Stimulated activated CD8-positive, alpha-beta memory T cell treated with anti-CD3 and anti-CD28 coated beads, Interleukin-4, amount 100 ng/mL, for 4 hours (primary cell): ENCODE data around the gene HOXA13.

Source experiments
- DNase-seq, 2 donors: peaks; one replicate each; pipeline ENCODE4 v3.0.0-alpha.2; 2020; ENCODE audit warnings: low read depth in 2 of 2, low spot score in 1 of 2

Gene HOXA13

GRCh38 chr7:27148031-27148755 lies 51.7 kb downstream of the HOXA13 start:
- no peak for DNase-seq

GRCh38 chr7:27147199-27148030 lies 52.5 kb downstream of the HOXA13 start, which contains the start of gene HOXA6:
TSS of gene HOXA6 (minus strand) at chr7:27147774. CDS start at chr7:27147749, 25 bp downstream.
- DNase-seq, result no peak

- no peak for DNase-seq
Observed at GRCh38 chr7:27146491-27147198, 53.2 kb downstream of the HOXA13 start.

- DNase-seq, result no peak
Observed at GRCh38 chr7:27145914-27146412, 53.9 kb downstream of the HOXA13 start.

- no peak for DNase-seq
Observed at GRCh38 chr7:27145165-27145913, 54.6 kb downstream of the HOXA13 start.

- no peak for DNase-seq
Observed at GRCh38 chr7:27144781-27145164, 55.1 kb downstream of the HOXA13 start.
